SK-N-MC (cell line): Measurements from ENCODE around the gene CHPF2.

Source experiments
- EZH2 ChIP-seq: fragments of 200-600 bp; sonication (generic); IDR thresholded peaks from one replicate; pipeline ENCODE4 v1.6.1; 2017; ENCODE audit warnings: antibody characterized with exemption
- POLR2AphosphoS5 ChIP-seq: IDR thresholded peaks from 2 replicates; pipeline ENCODE4 v1.6.1; 2012; ENCODE audit warnings: mild to moderate bottlenecking, low read depth, low read length, borderline replicate concordance

- TF ChIP-seq POLR2AphosphoS5 (no peak), EZH2 (no peak)
Observed at GRCh38 chr7:151257990-151258389, 25.7 kb downstream of the CHPF2 start.
